Prostate gland (tissue), 2 donors: ENCODE data around the gene MEF2B.

Source experiments
- POLR2A ChIP-seq: fragments of 450-650 bp; IDR thresholded peaks from one replicate; pipeline ENCODE4 v1.6.1; 2016; ENCODE audit warnings: antibody characterized with exemption, mild to moderate bottlenecking
- POLR2AphosphoS5 ChIP-seq: sonication (generic); formaldehyde crosslinking; IDR thresholded peaks from one replicate; pipeline ENCODE4 v1.6.1; 2017; ENCODE audit warnings: antibody characterized with exemption
- TF ChIP-seq, protein P1 (sequence below), 4 experiments: fragments of 200-600 bp in 2 of 4; fragments of 450-650 bp in 2 of 4; sonication (generic) in 2 of 4; IDR thresholded peaks; 1 replicate in 3 of 4; 2 replicates in 1 of 4; pipeline ENCODE4 v1.5.1; 2016 to 2019; ENCODE audit warnings: antibody characterized with exemption in 4 of 4, mild to moderate bottlenecking in 2 of 4, moderate library complexity in 2 of 4

DNA sequence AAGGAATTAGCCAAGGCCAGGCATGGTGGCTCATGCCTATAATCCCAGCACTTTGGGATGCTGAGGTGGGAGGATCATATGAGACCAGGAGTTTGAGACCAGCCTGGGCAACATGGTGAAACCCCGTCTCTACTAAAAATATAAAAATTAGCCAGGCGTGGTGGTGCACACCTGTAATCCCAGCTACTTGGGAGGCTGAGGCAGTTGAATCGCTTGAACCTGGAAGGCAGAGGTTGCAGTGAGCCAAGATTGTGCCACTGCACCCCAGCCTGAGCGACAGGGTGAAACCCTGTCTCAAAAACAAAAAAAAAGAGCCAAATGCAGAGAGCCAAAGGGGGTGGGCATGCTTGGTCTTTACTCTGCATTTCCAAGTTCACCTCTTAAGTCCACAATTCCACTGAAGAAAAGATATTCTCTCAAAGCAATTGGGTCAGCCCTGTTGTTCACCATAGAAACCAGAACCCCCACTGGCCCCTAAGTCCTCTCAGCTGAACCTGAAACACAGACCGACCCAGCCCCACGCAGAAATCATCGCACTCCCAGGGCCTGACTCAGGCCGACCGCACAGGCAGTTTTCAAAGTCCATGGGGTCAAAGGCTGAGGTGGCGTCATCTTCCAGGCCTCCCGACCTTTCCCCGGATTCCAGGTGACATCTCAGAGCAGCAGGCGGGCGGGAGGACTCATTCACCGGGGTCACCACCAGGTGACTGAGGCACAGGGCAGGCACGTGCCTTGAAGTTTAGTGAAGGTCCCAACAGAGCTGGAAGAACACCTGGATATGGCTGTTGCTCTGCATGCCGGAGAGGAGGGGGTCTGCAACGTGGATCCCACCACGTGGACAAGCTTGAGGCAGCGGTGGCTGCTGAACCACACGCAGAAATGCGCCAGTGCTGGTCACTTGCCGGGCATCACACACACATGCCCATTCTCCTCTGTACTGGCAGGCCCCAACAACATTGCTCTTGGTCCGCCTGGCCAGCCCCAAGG lies 73.1 kb downstream of the MEF2B start:
- TF ChIP-seq, protein P1, sequence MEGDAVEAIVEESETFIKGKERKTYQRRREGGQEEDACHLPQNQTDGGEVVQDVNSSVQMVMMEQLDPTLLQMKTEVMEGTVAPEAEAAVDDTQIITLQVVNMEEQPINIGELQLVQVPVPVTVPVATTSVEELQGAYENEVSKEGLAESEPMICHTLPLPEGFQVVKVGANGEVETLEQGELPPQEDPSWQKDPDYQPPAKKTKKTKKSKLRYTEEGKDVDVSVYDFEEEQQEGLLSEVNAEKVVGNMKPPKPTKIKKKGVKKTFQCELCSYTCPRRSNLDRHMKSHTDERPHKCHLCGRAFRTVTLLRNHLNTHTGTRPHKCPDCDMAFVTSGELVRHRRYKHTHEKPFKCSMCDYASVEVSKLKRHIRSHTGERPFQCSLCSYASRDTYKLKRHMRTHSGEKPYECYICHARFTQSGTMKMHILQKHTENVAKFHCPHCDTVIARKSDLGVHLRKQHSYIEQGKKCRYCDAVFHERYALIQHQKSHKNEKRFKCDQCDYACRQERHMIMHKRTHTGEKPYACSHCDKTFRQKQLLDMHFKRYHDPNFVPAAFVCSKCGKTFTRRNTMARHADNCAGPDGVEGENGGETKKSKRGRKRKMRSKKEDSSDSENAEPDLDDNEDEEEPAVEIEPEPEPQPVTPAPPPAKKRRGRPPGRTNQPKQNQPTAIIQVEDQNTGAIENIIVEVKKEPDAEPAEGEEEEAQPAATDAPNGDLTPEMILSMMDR (IDR thresholded peaks at IDR 0.05) = no peak
- TF ChIP-seq POLR2A (no peak), POLR2AphosphoS5 (no peak)
